Rectal smooth muscle tissue (tissue), 1 donor: ENCODE results near the gene PPM1L.

Experiments used
- H3K27ac ChIP-seq: one replicate; pipeline ENCODE4 v1.7.0; 2013; ENCODE audit warnings: low read depth, low read length, inconsistent platforms
- H3K27me3 ChIP-seq: one replicate; pipeline ENCODE4 v1.7.0; 2013; ENCODE audit warnings: low read length; ENCODE audit not compliant: control insufficient read depth, insufficient read depth
- H3K36me3 ChIP-seq: one replicate; pipeline ENCODE4 v1.7.0; 2013; ENCODE audit warnings: low read length; ENCODE audit not compliant: control insufficient read depth, insufficient read depth
- H3K4me1 ChIP-seq: one replicate; pipeline ENCODE4 v1.7.0; 2013; ENCODE audit warnings: low read length; ENCODE audit not compliant: control insufficient read depth, insufficient read depth
- H3K4me3 ChIP-seq: one replicate; pipeline ENCODE4 v1.7.0; 2013; ENCODE audit warnings: low read length
- H3K9ac ChIP-seq: one replicate; pipeline ENCODE4 v1.7.0; 2013; ENCODE audit warnings: low read length

The PPM1L gene

GRCh38 chr3:160820430-160820829, 64.4 kb downstream of the PPM1L start:
- peaks cover 2% of the 10 kb centered on the region for H3K4me1 ChIP-seq
- no peak overlapping the region for H3K4me3 ChIP-seq
- no peak overlapping the region for H3K9ac ChIP-seq

GRCh38 chr3:160822936-160823335, 66.9 kb downstream of the PPM1L start:
- Histone ChIP-seq H3K27me3 (no peaks in the 10 kb centered on the region), H3K4me1 (no peaks in the 10 kb centered on the region), H3K4me3 (no peak overlapping the region)

More at GRCh38 chr3:160820430-160820829, 64.4 kb downstream of the PPM1L start:
- Histone ChIP-seq H3K27me3 (no peaks in the 10 kb centered on the region), H3K36me3 (no peaks in the 10 kb centered on the region), H3K27ac (no peak overlapping the region)

GRCh38 chr3:160825311-160825800, 69.3 kb downstream of the PPM1L start:
- no peaks in the 10 kb centered on the region for H3K4me1 ChIP-seq
- H3K9ac ChIP-seq, result no peak overlapping the region
- no peak overlapping the region for H3K27ac ChIP-seq
- no peaks in the 10 kb centered on the region for H3K27me3 ChIP-seq
- H3K4me3 ChIP-seq, result no peak overlapping the region
- H3K36me3 ChIP-seq, result no peaks in the 10 kb centered on the region

More at GRCh38 chr3:160822936-160823335, 66.9 kb downstream of the PPM1L start:
- no peak overlapping the region for H3K9ac ChIP-seq
- no peaks in the 10 kb centered on the region for H3K36me3 ChIP-seq
- no peak overlapping the region for H3K27ac ChIP-seq

GRCh38 chr3:160826408-160826807, 70.4 kb downstream of the PPM1L start:
- Histone ChIP-seq H3K27me3 (no peaks in the 10 kb centered on the region), H3K4me3 (no peak overlapping the region), H3K27ac (no peak overlapping the region), H3K36me3 (no peaks in the 10 kb centered on the region), H3K9ac (no peak overlapping the region), H3K4me1 (no peaks in the 10 kb centered on the region)

- H3K27ac ChIP-seq, result no peak overlapping the region
- no peak overlapping the region for H3K9ac ChIP-seq
- H3K36me3 ChIP-seq, result no peaks in the 10 kb centered on the region
- H3K4me3 ChIP-seq, result no peak overlapping the region
- no peaks in the 10 kb centered on the region for H3K27me3 ChIP-seq
- H3K4me1 ChIP-seq, result no peaks in the 10 kb centered on the region
Observed at GRCh38 chr3:160826991-160827390, 71.0 kb downstream of the PPM1L start.

- no peaks in the 10 kb centered on the region for H3K36me3 ChIP-seq
- H3K4me3 ChIP-seq, result no peak overlapping the region
- no peaks in the 10 kb centered on the region for H3K27me3 ChIP-seq
- H3K4me1 ChIP-seq, result no peaks in the 10 kb centered on the region
- no peak overlapping the region for H3K9ac ChIP-seq
- no peak overlapping the region for H3K27ac ChIP-seq
Observed at GRCh38 chr3:160827516-160827915, 71.5 kb downstream of the PPM1L start.

GRCh38 chr3:160828880-160829279, 72.8 kb downstream of the PPM1L start:
- Histone ChIP-seq H3K27ac (no peak overlapping the region), H3K36me3 (no peaks in the 10 kb centered on the region), H3K9ac (no peak overlapping the region), H3K4me1 (no peaks in the 10 kb centered on the region), H3K4me3 (no peak overlapping the region), H3K27me3 (no peaks in the 10 kb centered on the region)

- H3K9ac ChIP-seq, result no peak overlapping the region
- no peaks in the 10 kb centered on the region for H3K27me3 ChIP-seq
- H3K27ac ChIP-seq, result no peak overlapping the region
- no peaks in the 10 kb centered on the region for H3K36me3 ChIP-seq
- no peak overlapping the region for H3K4me3 ChIP-seq
- H3K4me1 ChIP-seq, result no peaks in the 10 kb centered on the region
Observed at GRCh38 chr3:160829486-160830009, 73.5 kb downstream of the PPM1L start.

- H3K9ac ChIP-seq, result no peak overlapping the region
- H3K36me3 ChIP-seq, result no peaks in the 10 kb centered on the region
- no peaks in the 10 kb centered on the region for H3K27me3 ChIP-seq
- no peak overlapping the region for H3K27ac ChIP-seq
- no peak overlapping the region for H3K4me3 ChIP-seq
- H3K4me1 ChIP-seq, result no peaks in the 10 kb centered on the region
Observed at GRCh38 chr3:160830796-160831195, 74.8 kb downstream of the PPM1L start.

- Histone ChIP-seq H3K36me3 (no peaks in the 10 kb centered on the region), H3K27me3 (no peaks in the 10 kb centered on the region), H3K27ac (no peak overlapping the region)
Observed at GRCh38 chr3:160831401-160831800, 75.4 kb downstream of the PPM1L start.

GRCh38 chr3:160837394-160837980, 81.5 kb downstream of the PPM1L start:
- no peak overlapping the region for H3K9ac ChIP-seq
- H3K27me3 ChIP-seq, result no peaks in the 10 kb centered on the region
- H3K4me3 ChIP-seq, result no peak overlapping the region
- H3K36me3 ChIP-seq, result no peaks in the 10 kb centered on the region
- H3K27ac ChIP-seq, result no peak overlapping the region
- no peaks in the 10 kb centered on the region for H3K4me1 ChIP-seq

More at GRCh38 chr3:160831401-160831800, 75.4 kb downstream of the PPM1L start:
- H3K4me3 ChIP-seq, result no peak overlapping the region
- no peaks in the 10 kb centered on the region for H3K4me1 ChIP-seq
- no peak overlapping the region for H3K9ac ChIP-seq

GRCh38 chr3:160840590-160840989, 84.6 kb downstream of the PPM1L start:
- no peak overlapping the region for H3K4me3 ChIP-seq
- H3K9ac ChIP-seq, result no peak overlapping the region
- no peaks in the 10 kb centered on the region for H3K36me3 ChIP-seq
- H3K27ac ChIP-seq, result no peak overlapping the region
- H3K27me3 ChIP-seq, result no peaks in the 10 kb centered on the region
- no peaks in the 10 kb centered on the region for H3K4me1 ChIP-seq

- Histone ChIP-seq H3K4me3 (no peak overlapping the region), H3K27ac (no peak overlapping the region), H3K9ac (no peak overlapping the region), H3K36me3 (no peaks in the 10 kb centered on the region), H3K4me1 (no peaks in the 10 kb centered on the region), H3K27me3 (no peaks in the 10 kb centered on the region)
Observed at GRCh38 chr3:160841455-160841854, 85.4 kb downstream of the PPM1L start.
